HEK293 (cell line): ENCODE measurements around the gene ZNF619.

Experiments
- CTCF ChIA-PET: fragments of 350-600 bp; formaldehyde crosslinking; extraction: SDS; loops from one replicate; lab custom pipeline; 2021; ENCODE audit warnings: antibody characterized with exemption; lab: Yijun Ruan, JAX
- POLR2A ChIA-PET: fragments of 300-600 bp; formaldehyde crosslinking; extraction: SDS; loops from one replicate; lab custom pipeline; 2020; ENCODE audit warnings: antibody characterized with exemption, inconsistent platforms; lab: Yijun Ruan, JAX
- H3K27ac ChIP-seq: fragments of 200-500 bp; sonication (Bioruptor generic); 2 replicates; pipeline ENCODE4 v1.5.1; 2014; ENCODE audit warnings: low read depth, low read length, control low read depth, inconsistent platforms; ENCODE audit errors: extremely low read depth
- H3K36me3 ChIP-seq, 2 experiments: fragments of 200-500 bp in 1 of 2; sonication (Bioruptor generic) in 1 of 2; 1 replicate in 1 of 2; 2 replicates in 1 of 2; pipeline ENCODE4 v1.5.1; 2014 to 2017; ENCODE audit warnings: inconsistent platforms in 2 of 2, low read length in 2 of 2; ENCODE audit not compliant: control insufficient read depth in 2 of 2, insufficient read depth in 1 of 2
- H3K4me1 ChIP-seq: fragments of 200-500 bp; sonication (Bioruptor generic); 2 replicates; pipeline ENCODE4 v1.5.1; 2014; ENCODE audit warnings: mild to moderate bottlenecking, low read length, inconsistent platforms; ENCODE audit not compliant: control insufficient read depth, insufficient read depth
- H3K4me3 ChIP-seq: 2 replicates; pipeline ENCODE4 v1.5.1; 2011; ENCODE audit warnings: low read depth, mild to moderate bottlenecking, control low read depth, low read length, moderate library complexity
- H3K9me3 ChIP-seq: fragments of 200-500 bp; sonication (Bioruptor generic); 2 replicates; pipeline ENCODE4 v1.5.1; 2014; ENCODE audit warnings: low read depth, low read length, inconsistent platforms; ENCODE audit not compliant: control insufficient read depth, insufficient read depth
- MZF1 ChIP-seq: fragments of 450-650 bp; formaldehyde crosslinking; IDR thresholded peaks from 2 replicates; pipeline ENCODE4 v1.5.1; 2017; ENCODE audit warnings: missing biosample characterization, missing genetic modification characterization, borderline replicate concordance
- RBAK ChIP-seq: fragments of 450-650 bp; formaldehyde crosslinking; IDR thresholded peaks from 2 replicates; pipeline ENCODE4 v1.5.1; 2016; ENCODE audit warnings: missing biosample characterization, missing genetic modification characterization
- SETDB1 ChIP-seq: IDR thresholded peaks from one replicate; pipeline ENCODE4 v1.6.1; 2017; ENCODE audit warnings: mild to moderate bottlenecking, low read length, moderate library complexity, mixed read lengths; ENCODE audit not compliant: insufficient read length
- ZIC2 ChIP-seq: fragments of 450-650 bp; formaldehyde crosslinking; IDR thresholded peaks from 2 replicates; pipeline ENCODE4 v1.5.1; 2016; ENCODE audit warnings: missing biosample characterization, missing genetic modification characterization
- ZNF112 ChIP-seq: fragments of 450-650 bp; formaldehyde crosslinking; IDR thresholded peaks from 2 replicates; pipeline ENCODE4 v1.5.0; 2017; ENCODE audit warnings: missing biosample characterization, missing genetic modification characterization
- ZNF146 ChIP-seq: fragments of 450-650 bp; formaldehyde crosslinking; IDR thresholded peaks from 2 replicates; pipeline ENCODE4 v1.5.1; 2016; ENCODE audit warnings: missing biosample characterization, missing genetic modification characterization
- ZNF16 ChIP-seq: fragments of 450-650 bp; formaldehyde crosslinking; IDR thresholded peaks from 2 replicates; pipeline ENCODE4 v1.5.1; 2016; ENCODE audit warnings: low read depth, missing biosample characterization, missing genetic modification characterization
- ZNF202 ChIP-seq: fragments of 450-650 bp; formaldehyde crosslinking; IDR thresholded peaks from 2 replicates; pipeline ENCODE4 v1.5.1; 2016; ENCODE audit warnings: missing biosample characterization, missing genetic modification characterization, borderline replicate concordance
- ZNF248 ChIP-seq: fragments of 450-650 bp; formaldehyde crosslinking; IDR thresholded peaks from 2 replicates; pipeline ENCODE4 v1.5.1; 2017; ENCODE audit warnings: missing biosample characterization, missing genetic modification characterization
- ZNF324 ChIP-seq: fragments of 450-650 bp; formaldehyde crosslinking; IDR thresholded peaks from 2 replicates; pipeline ENCODE4 v1.5.1; 2016; ENCODE audit warnings: missing biosample characterization, missing genetic modification characterization
- ZNF37A ChIP-seq: fragments of 450-650 bp; IDR thresholded peaks from 2 replicates; pipeline ENCODE4 v1.5.1; 2018; ENCODE audit warnings: missing biosample characterization, missing genetic modification characterization
- ZNF433 ChIP-seq: fragments of 450-650 bp; formaldehyde crosslinking; IDR thresholded peaks from 2 replicates; pipeline ENCODE4 v1.5.1; 2016; ENCODE audit warnings: missing biosample characterization, missing genetic modification characterization, low read depth
- ZNF677 ChIP-seq: fragments of 450-650 bp; IDR thresholded peaks from 2 replicates; pipeline ENCODE4 v1.5.0; 2018; ENCODE audit warnings: missing biosample characterization, mild to moderate bottlenecking, missing genetic modification characterization, moderate library complexity
- ZNF707 ChIP-seq: fragments of 450-650 bp; formaldehyde crosslinking; IDR thresholded peaks from 2 replicates; pipeline ENCODE4 v1.5.1; 2016; ENCODE audit warnings: missing biosample characterization, missing genetic modification characterization
- ZNF76 ChIP-seq: fragments of 450-650 bp; formaldehyde crosslinking; IDR thresholded peaks from 2 replicates; pipeline ENCODE4; 2016; ENCODE audit warnings: low read depth, missing biosample characterization, missing genetic modification characterization, borderline replicate concordance
- ZNF791 ChIP-seq: fragments of 450-650 bp; formaldehyde crosslinking; IDR thresholded peaks from 2 replicates; pipeline ENCODE4 v1.5.1; 2016; ENCODE audit warnings: missing biosample characterization, missing genetic modification characterization
- ZSCAN16 ChIP-seq: fragments of 450-650 bp; formaldehyde crosslinking; IDR thresholded peaks from 2 replicates; pipeline ENCODE4 v1.5.1; 2016; ENCODE audit warnings: missing biosample characterization, missing genetic modification characterization
- ZXDB ChIP-seq: fragments of 450-650 bp; formaldehyde crosslinking; IDR thresholded peaks from 2 replicates; pipeline ENCODE4 v1.5.1; 2016; ENCODE audit warnings: missing biosample characterization, missing genetic modification characterization
- TF ChIP-seq, protein P1 (sequence below): fragments of 450-650 bp; formaldehyde crosslinking; IDR thresholded peaks from 2 replicates; pipeline ENCODE4 v1.5.1; 2016; ENCODE audit warnings: missing biosample characterization, missing genetic modification characterization
- TF ChIP-seq, protein P2 (sequence below): fragments of 450-650 bp; formaldehyde crosslinking; IDR thresholded peaks from 2 replicates; pipeline ENCODE4 v1.5.1; 2016; ENCODE audit warnings: missing biosample characterization, missing genetic modification characterization
- TF ChIP-seq, protein P3 (sequence below): fragments of 450-650 bp; formaldehyde crosslinking; IDR thresholded peaks from 2 replicates; pipeline ENCODE4 v1.5.1; 2016; ENCODE audit warnings: missing biosample characterization, missing genetic modification characterization
- TF ChIP-seq, protein P4 (sequence below): fragments of 450-650 bp; formaldehyde crosslinking; conservative IDR thresholded peaks from 2 replicates; pipeline ENCODE4 v1.5.1; 2016; ENCODE audit warnings: low read depth, missing biosample characterization, missing genetic modification characterization
- TF ChIP-seq, protein P5 (sequence below): fragments of 450-650 bp; formaldehyde crosslinking; IDR thresholded peaks from 2 replicates; pipeline ENCODE4 v1.5.1; 2016; ENCODE audit warnings: missing biosample characterization, missing genetic modification characterization

The ZNF619 gene

DNA sequence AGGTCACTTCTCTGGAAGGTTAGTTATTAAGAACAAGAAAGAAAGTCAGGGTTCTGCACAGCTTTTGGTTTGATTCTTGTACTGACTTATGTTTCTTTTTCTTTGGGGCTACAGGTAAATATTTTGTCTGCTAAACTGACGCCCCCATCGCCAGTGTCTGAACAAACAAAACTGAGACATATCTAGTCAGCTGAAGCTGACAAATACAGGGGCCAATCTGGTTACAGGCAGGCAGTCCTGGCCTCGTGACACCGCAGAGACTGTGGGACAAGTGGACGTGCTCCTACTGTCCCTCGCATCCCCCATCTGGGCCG, 24.4 kb upstream of the ZNF619 start:
- Histone ChIP-seq H3K4me3 (peak overlapping the region; percentile 83), H3K36me3 (peaks cover 0 to 3% of the 10 kb centered on the region in 2 experiments; a peak in 1 of 3 replicates), H3K27ac (peak overlapping the region; percentile 35; the same call in 1 of the 2 replicates), H3K9me3 (no peaks in the 10 kb centered on the region), H3K4me1 (no peaks in the 10 kb centered on the region)
- ChIA-PET CTCF (interaction anchor here (1.0 kb wide), 1 partner anchor 125 kb away, joined by 3 read pairs; no protein-coding TSS in a partner anchor), POLR2A (interaction anchor here (0.6 to 1.8 kb wide), 3 partner anchors 60 to 241 kb away, joined by 3 to 7 read pairs (median 6); partner anchors contain the start of gene ZNF621)
- TF ChIP-seq ZNF677 (no peak), ZNF37A (tag by site-specific recombination) (no peak), ZNF707 (tag by site-specific recombination) (no peak), ZNF791 (tag by site-specific recombination) (no peak), ZSCAN16 (no peak), ZNF16 (tag by site-specific recombination) (no peak), ZNF433 (tag by site-specific recombination) (no peak), MZF1 (tag by site-specific recombination) (no peak), ZIC2 (no peak), ZNF202 (no peak), ZNF324 (tag by site-specific recombination) (no peak), ZNF76 (tag by site-specific recombination) (no peak), ZNF112 (tag by site-specific recombination) (no peak), SETDB1 (no peak)
- TF ChIP-seq, protein P1, sequence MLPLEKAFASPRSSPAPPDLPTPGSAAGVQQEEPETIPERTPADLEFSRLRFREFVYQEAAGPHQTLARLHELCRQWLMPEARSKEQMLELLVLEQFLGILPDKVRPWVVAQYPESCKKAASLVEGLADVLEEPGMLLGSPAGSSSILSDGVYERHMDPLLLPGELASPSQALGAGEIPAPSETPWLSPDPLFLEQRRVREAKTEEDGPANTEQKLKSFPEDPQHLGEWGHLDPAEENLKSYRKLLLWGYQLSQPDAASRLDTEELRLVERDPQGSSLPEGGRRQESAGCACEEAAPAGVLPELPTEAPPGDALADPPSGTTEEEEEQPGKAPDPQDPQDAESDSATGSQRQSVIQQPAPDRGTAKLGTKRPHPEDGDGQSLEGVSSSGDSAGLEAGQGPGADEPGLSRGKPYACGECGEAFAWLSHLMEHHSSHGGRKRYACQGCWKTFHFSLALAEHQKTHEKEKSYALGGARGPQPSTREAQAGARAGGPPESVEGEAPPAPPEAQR = no peak
- TF ChIP-seq, protein P2, sequence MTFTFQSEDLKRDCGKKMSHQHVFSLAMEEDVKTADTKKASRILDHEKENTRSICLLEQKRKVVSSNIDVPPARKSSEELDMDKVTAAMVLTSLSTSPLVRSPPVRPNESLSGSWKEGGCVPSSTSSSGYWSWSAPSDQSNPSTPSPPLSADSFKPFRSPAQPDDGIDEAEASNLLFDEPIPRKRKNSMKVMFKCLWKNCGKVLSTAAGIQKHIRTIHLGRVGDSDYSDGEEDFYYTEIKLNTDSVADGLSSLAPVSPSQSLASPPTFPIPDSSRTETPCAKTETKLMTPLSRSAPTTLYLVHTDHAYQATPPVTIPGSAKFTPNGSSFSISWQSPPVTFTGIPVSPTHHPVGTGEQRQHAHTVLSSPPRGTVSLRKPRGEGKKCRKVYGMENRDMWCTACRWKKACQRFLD = no peak
- TF ChIP-seq, protein P3, sequence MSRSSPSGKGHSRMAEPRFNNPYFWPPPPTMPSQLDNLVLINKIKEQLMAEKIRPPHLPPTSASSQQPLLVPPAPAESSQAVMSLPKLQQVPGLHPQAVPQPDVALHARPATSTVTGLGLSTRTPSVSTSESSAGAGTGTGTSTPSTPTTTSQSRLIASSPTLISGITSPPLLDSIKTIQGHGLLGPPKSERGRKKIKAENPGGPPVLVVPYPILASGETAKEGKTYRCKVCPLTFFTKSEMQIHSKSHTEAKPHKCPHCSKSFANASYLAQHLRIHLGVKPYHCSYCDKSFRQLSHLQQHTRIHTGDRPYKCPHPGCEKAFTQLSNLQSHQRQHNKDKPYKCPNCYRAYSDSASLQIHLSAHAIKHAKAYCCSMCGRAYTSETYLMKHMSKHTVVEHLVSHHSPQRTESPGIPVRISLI = no peak

DNA sequence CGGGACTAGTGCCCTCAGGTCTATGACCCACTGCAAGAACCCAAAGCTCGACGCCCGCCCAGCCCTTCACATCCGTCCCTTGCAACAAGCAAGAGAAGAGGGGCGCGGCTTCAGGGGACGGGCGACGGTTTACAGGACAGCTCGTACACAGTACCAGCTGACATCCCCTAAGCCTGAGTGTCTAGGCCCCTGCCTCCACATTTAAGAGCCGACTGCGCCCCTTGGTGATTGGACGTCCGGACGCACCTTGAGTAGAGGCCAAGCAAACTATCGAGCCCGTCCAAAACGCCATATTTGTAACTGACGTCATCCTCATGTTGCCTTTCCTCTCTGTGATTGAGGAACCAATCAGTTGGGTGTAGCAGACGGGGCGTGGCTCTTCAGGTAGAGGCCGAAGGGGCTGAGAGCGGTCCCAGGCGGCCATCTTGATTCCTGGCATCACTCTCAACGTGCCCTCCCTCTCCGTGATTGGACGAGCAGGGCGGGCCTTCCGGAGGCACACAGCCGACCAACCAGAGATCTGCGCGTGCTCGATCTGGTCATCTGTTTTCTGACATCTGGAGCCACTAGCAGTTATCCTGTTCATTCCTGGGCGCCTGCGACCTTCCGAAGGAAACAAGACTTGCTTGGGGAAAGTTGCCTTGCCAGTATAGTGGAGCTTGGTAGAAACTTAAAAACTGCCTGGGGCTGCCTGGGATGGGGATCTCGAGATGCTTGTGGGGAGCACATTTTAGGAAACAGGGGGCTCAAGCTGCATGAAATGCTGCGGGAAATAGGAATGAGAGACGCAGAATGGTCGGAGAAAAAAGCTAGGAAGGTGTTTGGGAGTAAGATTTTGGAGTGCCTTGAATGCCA, 23.8 kb upstream of the ZNF619 start:
- H3K9me3 ChIP-seq = no peaks in the 10 kb centered on the region
- peaks cover 0 to 8% of the 10 kb centered on the region in 2 experiments; a peak in 1 of 3 replicates for H3K36me3 ChIP-seq
- H3K4me3 ChIP-seq = peak overlapping the region; percentile 83
- CTCF ChIA-PET = interaction anchor here (0.6 to 1.0 kb wide), 3 partner anchors 71 to 1233 kb away, joined by 3 read pairs; partner anchors contain the start of gene ZNF621
- no peaks in the 10 kb centered on the region for H3K4me1 ChIP-seq
- H3K27ac ChIP-seq = peak overlapping the region; percentile 35; the same call in 1 of the 2 replicates
- POLR2A ChIA-PET = interaction anchor here (0.6 to 1.8 kb wide), 3 partner anchors 59 to 241 kb away, joined by 3 to 7 read pairs (median 6); partner anchors contain the start of gene ZNF621
- TF ChIP-seq, protein P4, sequence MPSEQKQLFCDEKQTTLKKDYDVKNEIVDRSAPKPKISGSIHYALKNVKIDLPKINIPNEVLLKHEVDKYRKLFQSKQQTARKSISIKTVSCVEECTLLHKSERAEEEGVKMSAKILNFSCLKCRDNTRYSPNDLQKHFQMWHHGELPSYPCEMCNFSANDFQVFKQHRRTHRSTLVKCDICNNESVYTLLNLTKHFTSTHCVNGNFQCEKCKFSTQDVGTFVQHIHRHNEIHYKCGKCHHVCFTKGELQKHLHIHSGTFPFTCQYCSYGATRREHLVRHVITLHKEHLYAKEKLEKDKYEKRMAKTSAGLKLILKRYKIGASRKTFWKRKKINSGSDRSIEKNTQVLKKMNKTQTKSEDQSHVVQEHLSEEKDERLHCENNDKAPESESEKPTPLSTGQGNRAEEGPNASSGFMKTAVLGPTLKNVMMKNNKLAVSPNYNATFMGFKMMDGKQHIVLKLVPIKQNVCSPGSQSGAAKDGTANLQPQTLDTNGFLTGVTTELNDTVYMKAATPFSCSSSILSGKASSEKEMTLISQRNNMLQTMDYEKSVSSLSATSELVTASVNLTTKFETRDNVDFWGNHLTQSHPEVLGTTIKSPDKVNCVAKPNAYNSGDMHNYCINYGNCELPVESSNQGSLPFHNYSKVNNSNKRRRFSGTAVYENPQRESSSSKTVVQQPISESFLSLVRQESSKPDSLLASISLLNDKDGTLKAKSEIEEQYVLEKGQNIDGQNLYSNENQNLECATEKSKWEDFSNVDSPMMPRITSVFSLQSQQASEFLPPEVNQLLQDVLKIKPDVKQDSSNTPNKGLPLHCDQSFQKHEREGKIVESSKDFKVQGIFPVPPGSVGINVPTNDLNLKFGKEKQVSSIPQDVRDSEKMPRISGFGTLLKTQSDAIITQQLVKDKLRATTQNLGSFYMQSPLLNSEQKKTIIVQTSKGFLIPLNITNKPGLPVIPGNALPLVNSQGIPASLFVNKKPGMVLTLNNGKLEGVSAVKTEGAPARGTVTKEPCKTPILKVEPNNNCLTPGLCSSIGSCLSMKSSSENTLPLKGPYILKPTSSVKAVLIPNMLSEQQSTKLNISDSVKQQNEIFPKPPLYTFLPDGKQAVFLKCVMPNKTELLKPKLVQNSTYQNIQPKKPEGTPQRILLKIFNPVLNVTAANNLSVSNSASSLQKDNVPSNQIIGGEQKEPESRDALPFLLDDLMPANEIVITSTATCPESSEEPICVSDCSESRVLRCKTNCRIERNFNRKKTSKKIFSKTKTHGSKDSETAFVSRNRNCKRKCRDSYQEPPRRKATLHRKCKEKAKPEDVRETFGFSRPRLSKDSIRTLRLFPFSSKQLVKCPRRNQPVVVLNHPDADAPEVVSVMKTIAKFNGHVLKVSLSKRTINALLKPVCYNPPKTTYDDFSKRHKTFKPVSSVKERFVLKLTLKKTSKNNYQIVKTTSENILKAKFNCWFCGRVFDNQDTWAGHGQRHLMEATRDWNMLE (tag by site-specific recombination) = peak; percentile 64
- TF ChIP-seq, protein P5, sequence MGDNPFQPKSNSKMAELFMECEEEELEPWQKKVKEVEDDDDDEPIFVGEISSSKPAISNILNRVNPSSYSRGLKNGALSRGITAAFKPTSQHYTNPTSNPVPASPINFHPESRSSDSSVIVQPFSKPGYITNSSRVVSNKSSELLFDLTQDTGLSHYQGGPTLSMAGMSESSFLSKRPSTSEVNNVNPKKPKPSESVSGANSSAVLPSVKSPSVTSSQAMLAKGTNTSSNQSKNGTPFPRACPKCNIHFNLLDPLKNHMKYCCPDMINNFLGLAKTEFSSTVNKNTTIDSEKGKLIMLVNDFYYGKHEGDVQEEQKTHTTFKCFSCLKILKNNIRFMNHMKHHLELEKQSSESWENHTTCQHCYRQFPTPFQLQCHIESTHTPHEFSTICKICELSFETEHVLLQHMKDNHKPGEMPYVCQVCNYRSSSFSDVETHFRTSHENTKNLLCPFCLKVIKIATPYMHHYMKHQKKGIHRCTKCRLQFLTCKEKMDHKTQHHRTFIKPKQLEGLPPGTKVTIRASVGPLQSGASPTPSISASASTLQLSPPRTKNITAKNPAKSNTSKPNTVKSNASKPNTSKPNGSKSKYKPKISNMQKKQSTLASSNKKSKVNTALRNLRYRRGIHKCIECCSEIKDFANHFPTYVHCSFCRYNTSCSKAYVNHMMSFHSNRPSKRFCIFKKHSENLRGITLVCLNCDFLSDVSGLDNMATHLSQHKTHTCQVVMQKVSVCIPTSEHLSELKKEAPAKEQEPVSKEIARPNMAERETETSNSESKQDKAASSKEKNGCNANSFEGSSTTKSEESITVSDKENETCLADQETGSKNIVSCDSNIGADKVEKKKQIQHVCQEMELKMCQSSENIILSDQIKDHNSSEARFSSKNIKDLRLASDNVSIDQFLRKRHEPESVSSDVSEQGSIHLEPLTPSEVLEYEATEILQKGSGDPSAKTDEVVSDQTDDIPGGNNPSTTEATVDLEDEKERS (tag by site-specific recombination) = no peak
- no peak for TF ChIP-seq ZNF146 (tag by site-specific recombination)
- TF ChIP-seq ZXDB (tag by site-specific recombination) = peak; percentile 87
- no peak for TF ChIP-seq ZNF248 (tag by site-specific recombination)
- no peak for TF ChIP-seq RBAK (tag by site-specific recombination)
